ENCODE measurements around the gene ABCA5.
"Not testable (repeated sequence)": the region's sequence is repeated elsewhere in the genome, so short reads cannot be mapped to it uniquely, and the experiment has no call there.

Gene ABCA5

DNA sequence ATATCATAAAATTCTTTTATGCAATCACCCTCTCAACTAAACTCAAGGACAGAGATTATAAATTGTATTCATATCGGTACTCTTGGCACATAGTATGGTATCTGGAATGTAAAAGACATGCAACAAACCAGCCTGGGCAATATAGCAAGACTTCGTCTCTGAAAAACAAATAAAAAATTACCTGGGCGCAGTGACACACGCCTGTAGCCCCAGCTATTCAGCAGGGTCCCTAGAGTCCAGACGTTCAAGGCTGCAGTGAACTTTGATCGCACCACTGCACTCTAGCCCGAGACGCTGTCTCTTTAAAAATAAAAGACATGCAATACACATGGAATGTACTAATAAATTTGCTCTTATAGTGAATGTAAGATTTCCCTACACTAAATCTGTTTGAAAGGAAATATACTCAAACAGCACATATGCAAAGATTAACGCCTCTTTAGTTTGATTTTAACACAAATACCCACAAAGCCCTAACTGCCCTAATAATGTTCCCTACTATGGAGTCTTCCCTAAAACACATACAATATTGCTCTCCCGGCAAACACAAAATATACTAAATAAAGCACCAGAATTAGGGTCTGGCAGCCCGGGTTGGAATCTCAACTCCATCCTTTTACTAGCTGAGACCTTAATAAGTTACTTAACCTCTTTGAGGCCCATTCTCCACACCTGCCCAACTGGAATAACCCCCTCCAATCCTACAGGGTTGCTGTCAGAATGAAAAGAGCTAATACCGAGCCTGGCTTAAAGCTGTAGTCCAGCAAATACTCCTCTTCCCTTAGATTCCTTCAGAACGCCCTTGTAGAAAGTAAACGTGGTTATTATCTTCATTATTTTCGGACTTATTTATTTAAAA, 1.2 kb downstream of the ABCA5 start:
- no peak for DNase-seq (ENCODE audit: low read depth)

DNA sequence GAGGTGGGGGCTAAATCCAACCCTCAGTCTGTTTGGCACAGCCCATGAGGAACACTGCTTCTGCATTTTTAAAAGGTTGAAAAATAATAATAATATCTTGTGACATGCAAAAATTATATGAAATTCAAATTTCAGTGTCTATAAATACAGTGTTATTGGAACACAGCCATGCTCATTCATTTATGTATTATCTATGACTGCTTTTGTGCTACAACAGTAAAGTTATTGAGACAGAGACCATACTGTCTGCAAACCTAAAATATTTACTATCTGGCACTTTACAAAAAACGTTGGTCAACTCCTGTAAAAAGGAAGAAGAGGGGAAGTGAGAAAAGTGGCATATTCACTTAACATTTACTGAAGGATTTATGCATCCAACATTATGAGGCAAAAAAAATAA, 3.1 kb downstream of the ABCA5 start:
- DNase-seq (ENCODE audit: low read depth) = no peak

DNA sequence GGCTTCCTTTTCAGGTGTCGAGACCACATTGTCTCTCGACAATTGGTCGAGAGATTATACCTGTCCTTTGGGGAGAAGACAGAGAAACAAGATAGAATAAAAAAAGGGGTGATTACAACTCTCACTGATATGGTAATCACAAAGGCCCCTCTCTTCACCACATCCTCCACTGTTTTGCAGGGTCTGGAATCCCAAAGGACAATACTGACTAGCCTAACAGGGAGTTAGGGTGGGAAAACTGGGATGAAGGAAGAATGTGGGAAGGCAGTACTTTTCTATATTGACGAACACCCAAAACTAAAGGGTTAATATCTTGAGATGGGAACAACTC, 6.1 kb downstream of the ABCA5 start:
- DNase-seq (ENCODE audit: low read depth) = no peak

DNA sequence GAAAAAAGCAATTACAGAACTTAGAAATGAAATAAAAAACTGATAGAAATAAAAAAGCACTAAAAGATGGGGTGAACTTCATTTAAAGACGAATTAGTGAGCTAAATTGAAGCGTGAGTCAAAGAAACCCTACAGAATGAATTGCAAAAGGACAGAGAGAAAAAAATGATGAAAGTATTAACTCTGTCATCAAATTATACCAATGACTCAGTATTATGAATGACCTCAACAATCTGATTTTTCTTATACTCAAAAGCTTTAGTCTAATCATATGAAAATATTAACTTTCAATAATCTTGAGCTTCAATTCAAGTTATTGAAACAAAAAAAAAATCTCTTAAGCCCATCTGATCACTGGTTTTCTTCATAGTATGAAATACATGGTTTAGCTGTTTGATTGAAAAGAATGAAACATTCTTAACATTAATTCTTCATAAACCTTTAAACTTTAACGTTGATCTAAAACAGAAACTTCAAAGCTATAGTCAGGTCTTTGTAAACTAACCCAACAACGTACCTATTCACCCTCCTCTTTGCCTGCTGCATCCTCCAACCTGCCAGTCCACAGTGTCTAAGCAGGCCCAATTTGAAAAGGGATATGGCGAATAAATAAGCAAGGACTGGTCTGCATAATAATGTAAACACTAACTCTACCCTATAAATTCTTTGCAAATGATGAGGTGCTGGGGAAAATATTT, 6.6 kb downstream of the ABCA5 start:
- DNase-seq (ENCODE audit: low read depth) = no peak

DNA sequence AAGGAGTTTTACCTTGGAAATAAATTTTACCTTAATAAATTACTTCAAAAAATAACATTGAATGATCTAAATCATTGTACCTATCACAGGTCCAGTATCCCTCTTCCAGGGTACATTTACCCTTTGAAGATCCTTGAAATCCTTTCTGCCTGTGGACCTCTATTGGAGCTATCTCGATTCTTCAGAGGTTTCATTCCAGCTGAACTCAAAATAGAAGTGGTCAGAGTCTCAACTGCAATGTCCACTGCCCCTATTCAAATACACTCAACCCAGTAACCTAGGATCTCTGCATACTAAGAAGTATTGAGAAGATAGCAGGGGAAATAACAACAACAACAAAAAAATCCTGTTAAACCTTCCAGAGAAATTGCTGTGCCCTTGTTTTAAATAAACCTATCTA, 9.3 kb downstream of the ABCA5 start:
- DNase-seq (ENCODE audit: low read depth) = no peak

DNA sequence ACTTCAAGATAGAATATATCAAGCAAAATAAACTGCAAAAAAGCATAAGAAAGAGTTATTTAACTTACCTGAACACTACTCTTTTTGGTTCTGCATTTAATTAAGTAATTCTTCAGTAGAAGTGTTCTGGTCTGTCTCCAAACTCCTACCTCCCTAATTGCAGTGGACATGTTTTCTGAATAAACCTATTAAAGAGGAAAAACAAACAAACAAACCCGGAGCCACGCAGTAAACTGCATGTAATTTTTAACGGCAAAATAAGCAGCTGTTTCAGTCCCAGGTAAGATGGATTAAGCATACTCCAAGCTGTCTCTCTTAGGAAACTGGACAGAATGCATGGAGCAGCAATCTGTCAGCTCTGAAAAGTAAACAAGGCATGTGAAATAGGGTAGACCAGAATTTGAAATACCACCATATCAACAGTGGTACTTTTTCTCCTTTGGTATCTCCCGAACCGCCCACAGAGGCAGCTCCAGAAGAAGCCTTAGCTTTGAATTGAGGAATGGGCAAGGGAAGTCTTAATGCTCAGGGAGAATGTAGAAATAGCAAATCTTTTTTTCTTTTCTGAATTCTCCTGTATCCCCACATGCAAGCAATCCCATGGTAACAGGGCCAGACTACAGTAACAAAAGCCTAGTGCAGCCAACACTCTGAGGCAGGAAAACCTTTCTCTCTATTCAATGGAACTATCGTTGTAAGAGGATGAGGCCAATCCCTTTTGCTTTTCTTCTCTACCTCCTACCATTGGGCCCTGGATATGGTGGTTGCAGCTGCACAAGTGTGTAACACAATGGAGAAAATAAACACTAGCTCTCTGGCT, 12.5 kb downstream of the ABCA5 start:
- no peak for DNase-seq (ENCODE audit: low read depth)

DNA sequence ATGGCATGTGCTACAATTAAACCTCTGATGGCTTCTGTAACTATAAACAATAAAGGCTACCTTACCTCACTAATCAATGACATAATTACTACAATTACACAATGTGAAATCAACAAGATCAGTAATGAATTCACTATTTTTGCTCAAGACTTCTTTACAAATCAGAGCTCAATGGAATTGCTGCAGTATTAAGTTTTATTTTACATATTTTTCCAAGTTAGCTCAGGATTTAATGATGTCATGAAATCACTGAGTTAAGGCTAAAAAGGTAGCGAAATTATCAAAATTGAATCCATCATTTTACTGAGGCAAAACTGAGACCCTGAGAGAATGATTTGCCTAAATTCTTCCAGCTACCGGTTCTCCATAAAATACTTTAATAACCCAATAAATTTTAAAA, 21.8 kb downstream of the ABCA5 start:
- no peak for DNase-seq (ENCODE audit: low read depth)

DNA sequence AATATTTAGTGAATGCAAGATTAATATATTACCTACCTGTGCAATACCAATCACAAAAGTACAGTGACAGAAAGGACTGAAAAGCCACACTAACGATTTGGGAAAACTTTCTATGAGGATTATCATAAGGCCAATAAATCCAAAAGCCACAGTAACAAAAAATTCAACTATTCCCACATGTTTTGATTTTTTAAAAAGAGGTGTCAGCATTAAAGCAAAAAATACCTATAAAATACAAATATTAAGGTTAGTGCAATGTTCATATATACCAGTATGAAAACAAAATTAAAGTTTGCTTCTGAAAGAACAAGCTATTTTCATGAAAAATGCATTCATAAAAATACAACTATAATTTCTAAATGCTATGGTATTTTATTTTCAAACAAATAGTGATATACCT, 24.3 kb downstream of the ABCA5 start:
- DNase-seq (ENCODE audit: low read depth) = no peak

DNA sequence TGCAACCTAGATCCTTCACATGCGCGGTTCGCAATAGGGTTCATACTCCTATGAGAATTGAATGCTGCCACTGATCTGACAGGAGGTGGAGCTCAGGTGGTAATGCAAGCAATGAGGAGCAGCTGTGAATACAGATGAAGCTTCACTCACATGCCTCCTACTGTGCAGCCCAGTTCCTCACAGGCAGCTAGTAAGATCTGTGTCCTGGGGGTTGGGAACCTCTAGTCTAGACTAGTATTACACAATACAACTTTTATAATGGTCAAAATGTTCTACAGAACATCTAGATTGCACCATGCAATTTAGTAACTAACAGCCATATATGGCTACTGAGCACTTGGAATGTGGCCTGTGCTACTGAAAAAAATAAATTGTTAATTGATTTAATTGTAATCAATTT, 26.7 kb downstream of the ABCA5 start:
- DNase-seq (ENCODE audit: low read depth) = no peak

DNA sequence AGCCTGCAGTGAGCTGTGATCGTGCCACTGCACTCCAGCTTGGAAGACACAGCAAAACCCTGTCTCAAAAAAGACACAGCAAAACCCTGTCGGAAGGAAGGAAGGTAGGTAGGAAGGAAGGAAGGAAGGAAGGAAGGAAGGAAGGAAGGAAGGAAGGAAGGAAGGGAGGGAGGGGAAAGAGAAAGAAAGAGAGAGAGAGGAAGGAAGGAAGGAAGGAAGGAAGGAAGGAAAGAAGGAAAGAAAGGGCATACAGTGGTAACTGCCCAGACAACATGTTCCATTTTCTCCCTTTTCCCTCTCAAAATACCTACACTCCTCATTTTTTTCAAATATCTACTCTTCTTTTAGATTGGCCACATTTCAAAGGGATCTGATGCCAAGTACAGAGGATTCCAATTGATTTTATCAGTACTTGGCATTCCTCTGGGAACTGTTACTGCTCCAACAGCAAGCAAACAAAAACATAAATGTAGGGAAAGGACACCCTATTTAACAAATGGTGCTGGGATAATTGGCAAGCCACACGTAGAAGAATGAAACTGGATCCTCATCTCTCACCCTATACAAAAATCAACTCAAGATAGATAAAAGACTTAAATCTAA, 28.7 kb downstream of the ABCA5 start:
- DNase-seq (ENCODE audit: low read depth) = not testable (repeated sequence)

DNA sequence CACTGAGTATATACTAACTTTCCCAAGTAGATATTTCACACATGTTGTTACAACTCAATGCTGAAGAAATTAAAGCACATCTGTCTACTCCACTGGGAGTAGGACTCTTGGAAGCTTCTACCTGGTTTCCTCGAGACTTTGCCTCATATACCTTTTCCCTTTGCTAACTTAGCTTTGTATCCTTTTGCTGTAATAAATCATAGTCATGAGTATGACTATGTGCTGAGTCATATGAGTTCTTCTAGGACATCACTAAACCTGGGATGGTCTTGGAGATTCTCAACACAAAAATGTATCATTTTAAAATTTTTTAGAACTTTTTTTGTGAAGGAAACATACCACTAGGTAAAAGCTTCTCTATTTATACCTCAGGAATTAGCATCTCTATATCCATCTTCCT, 39.8 kb downstream of the ABCA5 start:
- no peak for DNase-seq (ENCODE audit: low read depth)

DNA sequence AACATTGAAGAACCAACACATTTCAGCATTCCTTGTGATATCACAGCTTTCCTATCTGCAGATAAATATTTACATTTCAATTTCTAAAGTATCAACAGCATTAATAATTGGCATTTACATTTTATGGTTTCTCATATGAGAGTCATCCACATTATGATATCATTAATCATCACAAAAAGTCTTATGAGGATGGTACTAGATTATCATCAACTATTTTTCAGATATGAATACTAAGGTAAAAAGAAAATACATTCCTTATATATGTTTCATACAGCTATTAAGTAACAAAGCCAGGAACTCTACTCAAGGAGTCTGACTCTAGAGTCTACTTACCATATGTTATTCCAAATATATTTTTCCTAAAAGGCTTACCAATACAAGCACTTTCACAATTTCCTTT, 40.7 kb downstream of the ABCA5 start:
- DNase-seq (ENCODE audit: low read depth) = no peak

DNA sequence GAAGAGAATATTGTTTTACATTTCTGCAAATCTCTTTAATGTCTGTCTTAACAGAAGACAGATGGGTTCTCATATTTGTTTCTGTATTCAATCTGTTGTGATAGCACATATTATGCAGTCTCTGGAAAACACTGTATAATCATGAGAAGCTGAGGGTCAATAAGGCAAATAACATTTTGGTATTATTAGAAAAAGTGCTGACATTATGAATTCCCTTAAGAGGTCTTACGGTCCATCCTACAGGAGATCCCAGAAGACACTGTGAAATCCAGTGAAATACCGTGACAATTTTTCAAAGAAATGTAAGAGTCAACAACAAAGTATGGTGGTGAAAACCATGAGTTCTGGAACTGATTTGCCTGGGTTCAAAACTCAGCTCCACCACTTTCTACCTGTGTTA, 42.3 kb downstream of the ABCA5 start:
- DNase-seq (ENCODE audit: low read depth) = no peak

DNA sequence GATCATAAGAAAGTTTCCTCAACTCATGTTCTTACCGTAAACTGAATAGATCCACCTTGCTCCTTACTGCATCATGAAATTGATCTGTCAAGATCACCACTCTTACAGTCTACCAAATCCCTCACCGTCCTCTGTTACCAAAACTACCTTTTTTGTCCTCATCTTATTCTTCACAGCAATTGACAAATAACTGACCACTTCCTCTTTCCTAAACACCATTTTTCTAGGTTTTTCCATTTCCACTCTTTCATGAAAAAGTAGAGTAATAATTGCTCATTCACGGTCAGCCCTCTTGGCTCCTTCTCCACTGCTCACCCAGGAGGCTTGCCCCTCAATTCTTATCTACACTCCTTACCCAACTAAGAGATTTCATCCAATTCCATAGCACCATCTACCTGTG, 44.9 kb downstream of the ABCA5 start:
- no peak for DNase-seq (ENCODE audit: low read depth)

DNA sequence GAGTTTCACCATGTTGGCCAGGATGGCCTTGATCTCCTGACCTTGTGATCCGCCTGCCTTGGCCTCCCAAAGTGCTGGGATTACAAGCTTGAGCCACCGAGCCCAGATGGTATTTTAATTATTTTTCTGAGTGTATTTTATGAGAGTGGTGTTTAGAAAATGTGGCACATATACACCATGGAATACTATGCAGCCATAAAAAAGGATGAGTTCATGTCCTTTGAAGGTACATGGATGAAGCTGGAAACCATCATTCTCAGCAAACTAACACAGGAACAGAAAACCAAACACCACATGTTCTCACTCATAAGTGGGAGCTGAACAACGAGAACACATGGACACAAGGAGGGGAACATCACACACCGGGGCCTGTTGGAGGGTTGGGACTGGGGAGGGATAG, 50.7 kb downstream of the ABCA5 start:
- not testable (repeated sequence) for DNase-seq (ENCODE audit: low read depth)

DNA sequence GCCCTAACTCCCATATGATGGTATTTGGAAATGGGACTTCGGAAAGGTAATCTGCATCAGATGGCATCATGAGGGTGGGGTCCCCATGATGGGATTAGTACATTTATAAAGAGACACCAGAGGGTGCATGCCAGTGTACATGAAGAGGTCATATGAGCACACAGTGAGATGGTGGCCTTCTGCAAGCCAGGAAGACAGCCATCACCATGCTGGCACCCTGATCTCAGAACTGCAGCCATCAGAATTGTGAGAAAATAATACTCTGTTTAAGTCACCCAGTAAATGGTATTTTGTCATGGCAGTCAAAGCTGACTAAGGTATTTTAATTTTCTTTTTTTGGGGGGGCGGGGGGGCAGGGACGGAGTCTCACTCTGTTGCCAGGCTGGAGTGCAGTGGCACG, 51.2 kb downstream of the ABCA5 start:
- no peak for DNase-seq (ENCODE audit: low read depth)

DNA sequence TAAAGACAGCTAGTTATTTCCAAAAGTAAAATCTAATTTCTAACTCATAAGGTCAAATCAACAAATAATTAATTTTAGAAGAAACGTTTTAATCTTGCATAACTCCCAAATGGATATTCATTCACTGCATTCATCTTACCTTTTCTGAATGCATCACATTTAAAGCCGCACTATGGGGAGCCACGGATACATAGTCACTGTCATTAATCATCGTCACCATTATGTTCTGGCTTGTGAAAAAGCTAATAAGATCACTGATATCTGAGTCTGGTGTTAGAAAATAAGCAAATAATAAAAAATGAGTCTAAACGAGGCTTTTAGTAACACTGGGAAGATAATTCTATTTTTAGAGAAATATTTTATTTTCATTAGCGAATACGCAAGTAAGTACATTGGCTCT, 55.9 kb downstream of the ABCA5 start:
- DNase-seq (ENCODE audit: low read depth) = no peak

DNA sequence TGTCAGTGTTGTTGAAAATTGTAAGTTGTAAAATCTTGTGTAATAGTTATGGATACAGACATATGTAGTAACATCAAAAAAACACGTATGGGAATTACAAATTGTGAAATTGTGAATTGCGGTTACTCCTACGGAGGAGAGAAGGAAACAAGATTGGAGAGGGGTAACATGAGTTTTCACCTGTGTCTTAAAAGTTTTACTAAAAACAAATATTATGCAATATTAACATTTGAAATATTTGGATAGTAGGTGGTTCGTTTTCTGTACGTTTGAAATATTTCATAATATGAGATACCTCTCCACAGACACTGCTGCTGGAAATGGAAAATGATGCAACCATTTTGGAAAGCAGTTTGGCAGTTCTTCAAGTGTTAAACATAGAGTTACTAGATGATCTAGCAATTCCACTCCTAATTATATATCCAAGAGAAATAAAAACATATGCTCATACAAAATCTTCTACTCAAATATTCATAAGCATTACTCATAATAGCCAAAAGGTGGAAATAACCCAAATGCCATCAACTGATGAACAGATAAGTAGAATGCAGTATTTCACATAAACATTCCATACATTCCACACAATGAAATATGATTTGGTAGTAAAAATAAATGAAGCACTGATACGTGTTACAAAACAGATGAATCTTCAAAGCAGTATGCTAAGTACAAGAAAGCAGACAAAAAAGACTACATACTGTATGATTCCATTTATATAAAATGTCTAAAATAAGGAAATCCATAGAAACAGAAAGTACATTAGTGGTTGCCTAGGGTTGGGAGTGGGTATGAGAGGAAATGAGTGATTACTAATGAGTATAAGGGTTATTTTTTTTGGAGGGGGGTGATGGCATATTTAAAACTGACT, 57.6 kb downstream of the ABCA5 start:
- no peak for DNase-seq (ENCODE audit: low read depth)

DNA sequence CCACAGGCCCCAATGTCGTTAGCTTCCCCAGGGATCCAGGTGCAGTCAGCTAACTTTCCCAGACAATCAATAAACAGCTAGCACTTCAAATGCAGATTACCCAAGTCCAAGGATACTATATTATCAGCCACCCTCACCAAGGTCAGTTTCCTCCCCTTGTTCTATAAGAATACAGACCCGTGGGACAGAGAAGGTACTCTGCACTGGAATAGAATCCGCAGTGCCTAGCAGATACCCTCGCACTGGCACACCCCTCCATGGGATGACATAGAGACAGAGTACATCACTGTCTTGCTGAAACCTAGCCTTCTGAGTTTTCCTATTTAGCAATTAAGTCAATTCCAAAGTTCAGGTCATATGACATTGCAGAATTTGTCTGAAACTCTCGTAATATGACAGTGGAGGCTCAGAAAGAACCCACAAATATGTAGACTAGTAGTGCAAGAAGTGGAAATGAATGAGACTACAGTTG, 58.4 kb downstream of the ABCA5 start:
- no peak for DNase-seq (ENCODE audit: low read depth)

DNA sequence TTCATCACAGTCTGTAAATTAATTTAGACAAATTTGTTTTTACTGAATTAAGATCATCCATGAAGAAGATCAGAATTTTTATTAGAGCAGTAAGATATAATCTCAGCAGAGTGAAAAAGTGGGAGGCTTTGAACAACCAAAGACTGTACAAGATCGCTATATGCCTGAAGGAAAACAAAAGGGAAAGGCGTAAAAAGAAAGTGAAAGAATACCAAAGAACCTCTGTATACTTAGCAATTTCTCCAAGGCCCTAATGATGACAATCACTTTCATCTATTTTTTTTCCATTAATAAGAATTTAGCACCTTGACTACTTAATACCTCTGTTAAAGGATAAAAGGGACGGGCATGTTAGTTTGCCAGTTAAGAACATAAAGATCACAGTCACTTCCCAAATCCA, 59.7 kb downstream of the ABCA5 start:
- no peak for DNase-seq (ENCODE audit: low read depth)

DNA sequence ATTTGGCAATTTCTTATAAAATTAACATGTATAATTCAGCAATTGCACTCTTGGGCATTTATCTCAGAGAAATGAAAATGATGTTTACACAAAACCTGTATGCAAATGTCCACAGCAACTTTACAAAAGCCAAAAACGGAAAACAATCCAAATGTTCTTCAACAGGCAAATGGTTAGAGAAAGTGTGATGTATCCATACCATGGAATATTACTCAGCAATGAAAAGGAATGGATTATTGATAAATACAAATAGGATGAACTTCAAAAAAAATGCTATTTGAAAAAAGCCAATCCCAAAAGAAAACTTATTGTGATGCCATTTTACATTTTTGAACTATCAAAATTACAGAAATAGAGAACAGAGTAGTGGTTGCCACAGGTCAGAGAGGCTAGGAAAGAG, 61.1 kb downstream of the ABCA5 start:
- no peak for DNase-seq (ENCODE audit: low read depth)

DNA sequence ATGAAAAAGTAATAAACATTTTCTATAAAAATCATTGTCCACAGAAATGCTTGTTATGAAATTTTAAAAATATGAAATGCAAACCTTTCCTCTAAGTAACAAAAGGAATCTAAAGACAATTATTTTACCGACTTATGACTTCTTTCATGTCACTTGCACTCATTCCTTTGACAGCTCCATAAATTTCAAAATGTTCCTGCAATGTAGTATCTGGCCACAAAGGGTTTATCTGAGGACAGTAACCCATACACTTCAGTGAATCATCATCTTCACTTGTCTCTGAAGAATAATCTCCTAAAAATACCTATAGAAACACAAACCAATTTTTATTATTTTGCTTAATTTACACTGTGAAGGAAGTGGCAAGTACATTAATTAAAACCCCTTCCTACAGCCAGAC, 72.7 kb downstream of the ABCA5 start:
- DNase-seq (ENCODE audit: low read depth) = no peak
